OCI-M1 (cell line): ENCODE data around the gene WDSUB1.

ENCODE experiments used
- DNase-seq: peaks from one replicate; lab custom pipeline; 2025; lab: John Stamatoyannopoulos, UW

The WDSUB1 gene

DNA sequence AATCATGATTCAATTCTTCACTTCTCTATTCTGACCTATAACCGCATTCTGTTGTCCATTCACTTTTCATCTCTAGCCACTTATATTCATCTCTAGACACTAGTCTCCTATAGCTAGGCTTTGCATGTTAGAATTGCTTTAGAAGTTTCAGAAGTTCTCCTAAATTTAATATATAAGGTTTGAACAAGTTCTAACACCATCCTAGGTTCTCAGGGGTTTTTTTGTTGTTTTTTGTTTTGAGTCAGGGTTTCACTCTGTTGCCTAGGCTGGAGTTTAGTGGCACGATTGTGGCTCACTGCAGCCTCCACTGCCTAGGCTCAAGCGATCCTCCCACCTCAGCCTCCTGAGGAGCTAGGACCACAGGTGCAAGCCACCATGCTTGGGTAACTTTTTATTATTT, 19.9 kb downstream of the WDSUB1 start:
- no peak for DNase-seq

DNA sequence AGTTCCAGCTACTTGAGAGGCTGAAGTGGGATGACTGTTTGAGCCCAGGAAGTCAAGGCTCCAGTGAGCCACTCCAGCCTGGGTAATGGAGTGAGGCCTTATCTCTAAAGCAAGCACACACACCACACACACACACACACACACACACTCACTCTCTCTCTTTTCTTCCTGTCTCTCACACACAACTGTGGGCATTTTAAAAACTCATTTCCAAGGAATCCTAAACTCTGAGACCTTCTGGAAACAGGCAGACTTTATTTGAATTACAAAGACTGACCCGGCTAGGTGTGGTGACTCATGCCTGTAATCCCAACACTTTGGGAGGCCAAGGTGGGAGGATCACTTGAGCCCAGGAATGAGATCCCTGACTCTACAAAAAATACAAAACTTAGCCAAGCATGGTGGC, 21.3 kb downstream of the WDSUB1 start:
- peak; percentile 32 for DNase-seq

DNA sequence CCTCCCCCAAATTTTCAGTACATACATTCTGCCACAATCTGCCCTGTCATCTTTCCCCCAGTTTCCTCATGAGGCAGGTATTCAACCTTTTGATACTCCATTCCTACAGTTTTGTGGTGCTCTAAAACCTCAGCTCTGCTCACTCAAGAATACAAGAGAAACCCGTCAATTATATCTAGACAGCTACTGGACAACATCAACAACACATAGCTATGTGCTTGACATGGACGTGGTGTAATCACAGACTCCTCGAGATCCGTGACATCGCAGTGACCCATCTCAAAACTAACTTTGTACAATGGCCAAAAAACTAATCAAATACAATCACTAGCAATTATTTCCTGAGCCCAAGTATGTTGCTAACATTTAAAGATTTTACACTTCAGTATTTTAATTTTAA, 23.6 kb downstream of the WDSUB1 start:
- no peak for DNase-seq

DNA sequence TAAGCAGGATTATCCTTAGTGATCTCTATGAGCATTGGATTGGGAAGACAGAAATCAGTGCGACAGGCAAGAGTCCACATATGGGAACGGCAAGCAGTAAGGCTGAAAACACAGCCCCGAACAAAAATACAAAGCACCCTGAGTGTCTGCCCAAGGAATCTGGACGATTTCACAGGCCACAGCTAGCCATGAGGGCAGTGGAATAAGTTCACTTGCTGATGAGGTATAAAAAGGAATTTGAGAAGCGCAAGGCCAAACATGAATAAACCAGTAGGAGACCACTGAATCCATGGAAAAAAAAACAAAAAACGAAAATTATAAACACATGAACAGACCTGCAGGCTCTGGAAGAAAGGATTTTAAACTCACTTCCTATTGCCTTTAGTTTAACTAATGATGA, 24.3 kb downstream of the WDSUB1 start:
- DNase-seq, result no peak

DNA sequence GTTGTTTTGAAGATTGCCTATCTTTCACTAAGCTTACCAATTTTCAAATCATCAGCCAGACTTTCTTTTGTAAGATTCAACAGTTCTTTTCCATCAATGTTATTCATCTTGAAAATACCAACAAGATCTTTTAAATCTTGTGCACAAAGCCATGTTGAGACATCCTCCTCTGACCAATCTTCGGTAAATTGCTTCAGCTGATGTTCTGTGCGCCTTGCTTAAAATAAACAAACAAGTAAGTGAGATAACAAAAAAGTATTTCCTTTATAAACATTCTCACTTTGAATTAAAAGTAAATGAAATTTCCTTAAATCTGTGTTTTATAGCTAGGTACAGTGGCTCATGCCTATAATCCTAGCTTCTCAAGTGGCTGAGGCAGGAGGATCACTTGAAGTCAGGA, 30.3 kb downstream of the WDSUB1 start:
- DNase-seq, result no peak

DNA sequence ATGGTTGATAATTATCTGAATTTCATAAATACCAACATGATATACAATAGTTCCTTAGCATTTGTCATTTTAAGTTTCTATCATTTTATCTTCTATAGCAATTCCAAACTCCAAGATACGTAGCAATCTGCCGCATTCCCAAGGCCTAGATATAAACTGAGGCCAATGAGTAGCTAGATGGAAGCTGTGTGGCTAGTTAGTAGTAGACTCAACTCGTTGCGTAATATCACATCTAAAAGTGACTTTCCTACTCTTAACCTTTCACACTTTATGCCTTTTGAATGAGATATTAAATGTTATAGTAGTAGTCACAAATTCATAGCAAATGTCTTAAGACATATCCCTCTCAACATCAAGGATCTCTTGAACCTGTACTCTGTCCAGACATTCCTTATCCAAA, 33.6 kb downstream of the WDSUB1 start:
- no peak for DNase-seq

DNA sequence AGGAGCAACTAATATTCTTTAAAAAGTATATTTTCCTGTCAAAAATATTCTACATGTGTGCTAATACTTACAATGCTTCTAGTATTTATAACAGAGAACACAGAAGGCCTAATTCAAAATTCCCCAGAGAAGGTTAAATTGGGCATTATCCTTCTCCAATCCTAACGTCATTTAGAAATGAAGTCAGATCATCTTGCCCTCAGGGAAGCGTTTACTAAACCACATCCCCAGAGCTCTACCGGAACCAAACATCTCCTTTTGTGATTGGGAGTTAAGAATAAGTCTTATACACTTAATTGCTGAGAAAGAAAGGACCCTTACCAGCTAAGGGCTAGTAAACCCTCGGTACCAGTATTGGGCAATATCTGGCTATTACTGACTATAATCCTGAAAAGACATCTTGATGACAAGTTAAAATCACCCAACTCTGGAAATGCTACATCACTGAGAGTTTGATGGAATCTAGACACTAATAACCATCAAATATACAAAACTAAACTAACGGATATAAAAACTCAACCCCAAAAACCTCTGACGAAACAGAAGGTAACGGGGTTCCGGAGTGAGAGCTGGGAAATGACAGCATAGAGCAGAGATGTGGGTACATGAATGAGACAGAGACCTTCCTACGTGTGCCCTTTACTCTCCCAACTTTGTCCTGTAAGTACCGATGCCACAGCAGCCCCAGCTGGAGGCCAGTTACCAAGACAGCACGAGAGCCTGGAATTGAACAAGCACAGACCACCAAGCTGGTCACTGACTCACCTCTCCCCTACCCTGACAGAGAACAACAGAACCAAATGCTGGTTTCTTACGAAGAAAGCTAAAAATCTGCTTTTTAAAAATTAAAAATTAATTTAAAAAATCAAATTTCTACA, 35.0 kb downstream of the WDSUB1 start:
- DNase-seq, result no peak

DNA sequence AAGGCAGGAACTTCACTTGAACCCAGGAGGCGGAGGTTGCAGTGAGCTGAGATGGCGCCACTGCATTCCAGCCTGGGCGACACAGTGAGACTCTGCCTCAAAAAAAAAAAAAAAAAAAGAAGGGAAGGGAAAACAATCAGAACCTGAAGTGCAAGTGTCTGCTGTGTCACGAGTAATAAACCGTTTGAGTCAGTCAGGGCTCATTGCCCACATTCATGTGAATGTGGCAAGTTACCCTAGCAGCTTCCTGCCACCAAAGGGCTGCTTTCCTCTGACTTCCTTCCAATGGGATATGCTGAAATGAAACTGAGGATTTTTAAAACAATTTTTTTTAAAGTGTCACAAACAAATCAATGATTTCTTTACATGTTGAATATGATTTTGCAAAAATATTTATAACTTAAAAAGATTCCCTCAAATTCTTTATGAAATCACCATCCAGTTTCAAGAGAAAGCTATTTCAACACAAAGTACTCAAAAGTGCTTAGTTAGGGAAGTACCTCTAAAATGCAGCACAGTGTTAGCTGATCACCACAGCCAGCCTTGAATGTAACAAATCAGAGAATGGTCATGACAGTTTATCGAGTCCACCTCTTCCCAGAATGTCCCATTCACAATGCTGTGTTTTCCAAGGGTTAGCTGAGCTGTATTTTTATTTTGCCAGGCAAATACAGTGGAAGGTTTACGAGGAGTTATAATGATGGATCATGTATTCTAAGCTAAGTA, 36.4 kb downstream of the WDSUB1 start:
- peak; percentile 33 for DNase-seq

DNA sequence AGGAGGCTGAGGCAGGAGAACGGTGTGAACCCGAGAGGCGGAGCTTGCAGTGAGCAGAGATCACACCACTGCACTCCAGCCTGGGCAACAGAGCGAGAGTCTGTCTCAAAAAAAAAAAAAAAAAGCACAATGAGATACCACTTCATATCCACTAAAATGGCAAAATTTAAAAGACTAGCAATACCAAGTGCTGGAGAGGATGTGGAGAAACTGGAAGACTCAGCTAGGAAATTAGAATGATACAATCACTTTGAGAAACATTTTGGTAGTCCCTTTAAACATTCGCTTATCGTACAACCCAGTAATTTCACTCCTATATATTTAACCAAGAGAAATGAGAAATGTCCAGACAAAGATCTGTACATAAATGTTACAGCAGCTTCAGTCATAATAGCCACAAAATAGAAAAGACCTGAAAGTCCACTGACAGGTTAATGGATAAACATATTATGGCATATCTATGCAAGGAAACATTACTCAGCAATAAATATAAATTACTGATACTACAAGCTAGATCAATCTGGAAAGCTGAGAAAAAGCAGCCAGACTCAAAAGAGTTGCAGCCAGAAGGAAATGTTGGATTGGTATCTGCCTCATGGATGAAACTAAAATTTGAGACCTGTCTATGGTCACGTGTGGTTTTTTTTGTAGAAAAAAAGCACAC, 40.0 kb downstream of the WDSUB1 start:
- DNase-seq, result no peak

DNA sequence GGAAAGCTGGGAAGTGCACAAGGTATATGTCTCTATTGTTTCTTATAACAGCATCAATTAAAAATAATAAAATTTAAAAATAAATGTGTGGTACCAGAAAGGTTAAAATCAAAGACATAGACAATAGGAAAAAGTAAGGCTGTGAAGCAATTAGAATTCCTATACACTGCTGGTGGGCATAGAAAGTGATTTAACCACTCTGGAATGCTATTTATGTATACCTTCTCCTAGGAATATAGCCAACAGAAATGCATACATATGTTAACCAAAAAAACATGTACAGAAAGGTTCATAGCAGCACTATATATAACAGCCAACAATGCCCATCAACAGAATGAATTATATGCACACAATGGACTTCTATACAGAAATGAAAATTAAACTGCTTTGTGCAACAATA, 43.0 kb downstream of the WDSUB1 start:
- DNase-seq, result no peak

DNA sequence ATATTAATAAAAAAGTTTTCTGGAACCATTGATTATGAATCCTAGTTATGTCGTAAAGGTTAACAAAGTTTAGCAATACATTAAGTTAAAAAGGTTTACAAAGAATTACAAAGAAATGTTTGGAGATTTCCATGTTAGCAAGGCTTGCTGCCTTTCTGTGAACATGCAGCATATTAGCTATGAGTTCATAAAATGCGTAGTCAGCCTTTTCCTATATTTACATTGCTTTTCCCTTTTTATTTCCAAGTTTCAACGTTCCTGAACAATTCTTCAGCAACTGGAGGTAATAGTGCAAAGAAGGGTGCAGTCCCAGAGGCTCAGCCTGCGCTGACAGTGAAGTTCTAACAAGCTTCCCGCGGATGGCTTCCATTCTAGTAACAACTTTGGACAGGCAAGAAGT, 51.6 kb downstream of the WDSUB1 start:
- DNase-seq, result no peak

DNA sequence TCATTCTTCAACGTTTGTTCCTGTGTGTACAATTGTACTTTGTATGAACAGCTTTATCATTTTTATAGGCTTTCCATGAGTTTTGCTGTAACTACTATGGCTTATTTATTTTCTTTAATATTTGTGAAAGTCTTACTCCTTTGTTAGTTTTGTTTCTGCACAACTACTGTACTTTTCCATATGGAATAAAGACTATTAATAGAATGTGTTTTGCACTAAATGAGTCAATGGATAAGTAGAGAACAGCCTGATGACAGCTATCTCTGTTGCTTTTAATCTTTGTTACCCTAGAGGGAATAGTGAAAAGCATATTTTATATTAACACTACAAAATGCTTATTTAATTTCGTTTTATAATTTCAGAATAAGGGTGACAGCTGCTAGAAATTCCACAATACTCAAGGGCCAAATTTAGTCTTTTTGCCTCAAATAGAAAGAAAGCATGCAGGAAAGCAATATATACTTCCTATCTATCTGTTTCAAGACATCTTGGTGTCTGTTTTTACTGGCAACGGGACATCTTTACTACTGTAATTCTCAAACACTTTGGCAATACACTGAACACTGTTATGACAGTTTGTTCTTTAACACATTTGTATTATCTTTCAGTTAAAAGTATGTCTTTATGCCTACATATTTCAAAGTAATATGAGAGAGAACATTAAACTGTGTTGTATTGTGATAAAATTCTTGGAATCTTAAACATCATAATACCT, 53.9 kb downstream of the WDSUB1 start:
- DNase-seq, result no peak

DNA sequence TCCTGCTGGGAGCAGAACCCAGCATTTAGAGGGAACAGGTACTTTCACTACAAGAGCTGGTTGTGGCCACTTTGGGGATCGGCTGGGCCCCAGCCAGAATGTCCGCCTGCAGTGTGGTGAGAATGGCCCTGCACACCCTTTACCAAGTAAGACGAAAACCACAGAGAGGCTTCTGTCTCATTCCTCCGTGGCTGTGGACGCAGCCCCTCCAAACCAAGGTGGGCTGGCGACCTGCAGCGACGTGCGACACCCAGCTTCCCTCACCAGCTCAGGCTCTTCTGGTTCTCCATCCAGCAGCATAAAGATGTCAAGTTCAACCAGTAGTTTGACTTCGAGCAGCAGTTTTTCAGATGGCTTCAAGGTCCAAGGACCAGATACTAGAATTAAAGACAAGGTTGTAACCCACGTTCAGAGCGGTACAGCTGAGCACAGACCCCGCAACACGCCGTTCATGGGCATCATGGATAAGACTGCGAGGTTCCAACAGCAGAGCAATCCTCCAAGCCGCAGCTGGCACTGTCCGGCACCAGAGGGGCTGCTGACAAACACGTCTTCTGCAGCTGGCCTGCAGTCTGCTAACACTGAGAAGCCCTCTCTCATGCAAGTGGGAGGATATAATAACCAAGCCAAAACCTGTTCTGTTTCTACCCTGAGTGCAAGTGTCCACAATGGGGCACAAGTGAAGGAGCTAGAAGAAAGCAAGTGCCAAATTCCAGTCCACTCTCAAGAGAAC, 56.2 kb downstream of the WDSUB1 start:
- no peak for DNase-seq

DNA sequence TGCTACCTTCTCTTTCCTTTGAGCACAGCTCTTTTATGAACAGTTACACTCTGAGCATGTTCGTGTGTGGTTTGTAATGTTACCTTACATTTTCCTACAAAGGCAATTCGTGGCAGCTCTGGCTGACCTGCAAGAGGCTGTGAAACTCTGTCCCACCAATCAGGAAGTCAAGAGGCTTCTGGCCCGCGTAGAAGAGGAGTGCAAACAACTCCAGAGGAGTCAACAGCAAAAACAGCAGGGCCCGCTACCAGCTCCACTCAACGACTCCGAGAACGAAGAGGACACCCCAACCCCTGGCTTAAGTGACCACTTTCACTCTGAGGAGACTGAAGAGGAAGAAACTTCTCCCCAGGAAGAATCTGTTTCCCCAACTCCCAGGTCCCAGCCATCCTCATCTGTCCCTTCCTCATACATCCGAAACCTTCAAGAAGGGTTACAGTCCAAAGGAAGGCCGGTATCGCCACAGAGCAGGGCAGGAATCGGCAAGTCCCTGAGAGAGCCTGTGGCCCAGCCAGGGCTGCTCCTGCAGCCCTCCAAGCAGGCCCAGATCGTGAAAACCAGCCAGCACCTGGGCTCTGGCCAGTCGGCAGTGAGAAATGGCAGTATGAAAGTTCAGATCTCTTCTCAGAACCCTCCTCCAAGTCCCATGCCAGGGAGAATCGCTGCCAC, 56.9 kb downstream of the WDSUB1 start:
- no peak for DNase-seq

DNA sequence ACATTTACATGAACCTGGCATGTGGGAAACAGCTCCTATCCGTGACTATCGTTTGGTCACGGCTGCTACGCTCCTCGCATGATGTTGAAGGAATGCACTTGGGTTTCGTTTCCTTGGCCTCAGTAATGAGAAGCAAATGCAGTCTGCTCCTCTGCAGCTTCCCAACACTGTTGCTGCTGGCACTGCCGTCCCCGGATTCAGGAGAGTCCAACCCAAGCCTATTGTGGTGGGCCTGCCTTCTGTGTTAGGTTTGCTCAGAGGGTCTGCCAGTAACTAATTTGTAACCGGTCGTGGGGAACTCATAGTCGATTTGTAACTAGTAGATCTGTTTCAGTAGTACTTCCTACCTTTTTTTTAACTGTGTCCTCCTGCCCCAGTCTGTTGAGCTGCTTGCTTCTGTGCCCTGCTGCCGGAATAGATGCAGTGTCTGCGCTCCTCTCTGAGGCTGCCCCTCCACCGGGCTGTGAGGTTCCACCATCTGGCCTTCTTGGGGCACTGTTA, 58.4 kb downstream of the WDSUB1 start:
- no peak for DNase-seq

DNA sequence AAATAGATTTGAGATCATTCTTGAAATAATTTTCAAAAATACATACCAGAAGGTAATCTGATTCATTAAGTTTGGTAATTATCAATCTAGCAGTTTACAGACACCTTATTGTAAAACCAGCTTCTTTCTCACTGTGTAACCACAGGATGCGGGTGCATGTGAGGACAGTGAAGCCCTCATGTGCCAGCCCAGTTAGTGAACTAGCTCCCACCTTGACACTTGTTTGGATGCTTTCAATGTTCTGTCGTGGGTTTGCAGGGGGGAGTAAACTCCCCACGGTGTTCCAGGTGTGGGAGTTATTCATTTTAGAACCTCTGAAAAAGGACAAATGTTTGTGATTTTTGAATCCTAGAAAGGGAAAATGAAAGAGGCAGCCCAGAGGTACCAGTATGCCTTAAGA, 59.0 kb downstream of the WDSUB1 start:
- no peak for DNase-seq

DNA sequence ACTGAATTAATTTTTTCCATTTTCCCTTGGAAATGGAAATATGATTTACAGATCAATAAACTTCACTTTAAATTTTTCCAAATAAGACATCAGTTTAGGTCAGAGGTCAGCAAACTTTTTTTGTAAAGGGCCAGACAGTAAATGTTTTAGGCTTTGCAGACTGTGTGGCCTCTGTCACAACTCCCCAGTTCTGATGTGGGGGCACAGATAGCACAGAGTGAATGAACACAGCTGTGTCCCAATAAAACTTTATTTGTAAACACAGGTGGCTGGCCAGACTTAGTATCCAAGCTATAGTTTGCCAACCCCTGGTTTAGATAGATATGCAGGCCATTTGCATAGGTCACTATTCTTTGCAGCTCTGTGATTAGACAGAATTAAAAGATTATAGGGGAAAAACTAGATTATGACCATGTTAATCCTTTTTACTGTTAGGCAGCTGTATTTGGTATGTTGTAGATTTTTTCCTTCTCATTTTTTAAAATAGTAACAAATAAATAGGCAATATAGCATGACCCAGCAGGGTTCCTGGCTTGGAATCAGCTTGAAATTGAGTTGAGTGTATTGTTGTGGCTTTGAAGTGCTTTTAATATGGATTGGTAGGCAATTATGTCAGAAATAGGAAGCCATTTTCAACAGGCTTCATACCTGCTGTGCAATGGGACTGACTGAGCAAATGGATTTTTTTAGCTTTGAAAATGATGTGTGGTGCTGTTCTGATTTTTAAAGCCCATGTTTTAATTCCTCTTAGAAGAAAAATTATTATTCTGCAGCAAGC, 59.7 kb downstream of the WDSUB1 start:
- DNase-seq, result no peak

DNA sequence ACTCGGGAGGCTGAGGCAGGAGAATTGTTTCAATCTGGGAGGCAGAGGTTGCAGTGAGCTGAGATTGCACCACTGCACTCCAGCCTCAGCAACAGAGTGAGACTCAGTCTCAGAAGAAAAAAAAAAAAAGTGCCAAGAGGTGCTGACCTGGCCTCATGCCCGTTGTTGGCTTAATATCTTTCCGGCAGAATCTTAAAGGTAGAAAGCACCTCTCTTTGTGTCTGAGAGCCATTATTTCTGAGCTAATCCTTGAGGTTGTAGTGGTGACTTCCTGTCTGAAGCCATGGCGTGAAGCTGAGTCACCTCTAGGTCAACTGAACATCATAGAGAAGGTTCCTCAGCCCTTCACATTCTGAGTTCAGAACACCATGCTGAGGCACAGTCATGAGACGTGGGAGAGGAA, 60.4 kb downstream of the WDSUB1 start:
- DNase-seq, result peak; percentile 9

DNA sequence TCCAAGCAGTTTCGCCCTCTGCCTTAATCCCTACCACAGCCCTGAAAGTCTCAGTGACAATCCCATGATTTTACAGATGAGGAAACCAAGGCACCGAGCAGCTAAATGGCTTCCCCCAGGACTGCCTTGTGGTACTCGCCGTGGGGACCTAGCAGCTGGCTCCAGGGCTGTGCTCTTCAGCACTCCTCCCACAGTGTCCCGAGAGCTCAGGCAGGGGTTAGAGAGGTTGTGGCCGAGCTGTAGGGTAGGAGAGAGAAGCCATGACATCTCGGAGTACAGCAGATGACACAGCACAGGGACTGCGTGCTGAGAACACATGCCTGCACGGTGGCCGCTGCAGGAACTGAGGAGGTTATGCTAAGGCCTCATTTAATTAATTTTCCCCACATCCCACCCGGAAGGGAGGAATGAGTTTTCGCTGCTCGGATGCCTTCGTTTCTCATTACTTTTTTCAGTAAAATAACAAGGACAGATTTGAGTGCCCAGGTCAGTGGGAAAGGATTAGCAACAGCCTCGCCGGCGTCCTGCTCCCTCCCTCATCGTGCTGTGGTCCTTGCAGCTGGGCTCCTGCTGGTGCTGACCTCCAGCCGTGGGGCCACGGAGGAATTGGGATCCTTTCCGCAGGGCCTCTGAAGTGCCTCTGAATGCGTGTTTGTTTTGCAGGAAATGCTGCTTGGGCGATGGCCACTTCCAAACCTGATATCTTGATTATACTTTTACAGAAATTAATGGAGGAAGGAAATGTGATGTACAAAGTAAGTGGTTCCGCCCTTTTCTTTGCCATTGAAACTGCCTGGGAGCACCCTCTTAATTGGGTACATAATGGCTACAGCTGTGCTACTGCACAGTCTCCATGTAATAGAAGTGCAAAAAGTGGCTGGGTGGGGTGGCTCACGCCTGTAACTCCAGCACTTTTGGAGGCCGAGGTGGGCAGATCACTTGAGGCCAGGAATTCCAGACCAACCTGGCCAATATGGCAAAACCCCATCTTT, 61.2 kb downstream of the WDSUB1 start:
- DNase-seq, result no peak
